ENCODE data around the gene LRTM2. TPM values are rescaled to one million over a fixed set of nuclear protein-coding genes. Genes with fewer than 3 reads are reported as not detected.

LRTM2 gene
- polyA plus RNA-seq, 1 donor (not counting 4 experiments of a cell fraction or from before 2014, with no cell fraction given) = not detected

- no peaks in the 10 kb centered on the region for H3K9me1 ChIP-seq (ENCODE audit: control insufficient read depth, extremely low read depth, insufficient read depth, low read length)
- dilution Hi-C loops (cut with MboI; ENCODE audit: extremely low pct_ligation_motif_present, low sequenced_read_pairs) = no loop called here
- no peak for DNase-seq (ENCODE audit: low read depth, low spot score)
- no peaks in the 10 kb centered on the region for H4K20me1 ChIP-seq (ENCODE audit: control insufficient read depth, extremely low read depth, insufficient read depth, low read length)
- no peak overlapping the region for H3K27ac ChIP-seq (ENCODE audit: control insufficient read depth, insufficient read depth, low read length)
- peaks cover 21% of the 10 kb centered on the region for H3K27me3 ChIP-seq (ENCODE audit: control insufficient read depth, extremely low read depth, insufficient read depth, low read length)
- H2AFZ ChIP-seq (ENCODE audit: control insufficient read depth, low read length) = no peak overlapping the region
- no peaks in the 10 kb centered on the region for H3K79me2 ChIP-seq (ENCODE audit: control insufficient read depth, insufficient read depth, low read length)
- no peaks in the 10 kb centered on the region for H3K4me1 ChIP-seq (ENCODE audit: control insufficient read depth, extremely low read depth, insufficient read depth, low read length)
- no peak overlapping the region for H3K4me2 ChIP-seq (ENCODE audit: control insufficient read depth, extremely low read depth, insufficient read depth, low read depth, low read length)
- no peak for FAIRE-seq
- no peaks in the 10 kb centered on the region for H3K9me3 ChIP-seq (ENCODE audit: control insufficient read depth, low read depth, low read length)
- no peak overlapping the region for H3K4me3 ChIP-seq (ENCODE audit: control insufficient read depth in 2 of 3, extremely low read depth in 1 of 3, insufficient read depth in 2 of 3, low read depth in 1 of 3, low read length in 3 of 3)
- H3K36me3 ChIP-seq (ENCODE audit: control insufficient read depth in 2 of 2, extremely low read depth in 1 of 2, insufficient read depth in 2 of 2, low read length in 2 of 2) = no peaks in the 10 kb centered on the region
- H3K9ac ChIP-seq (ENCODE audit: control insufficient read depth, extremely low read depth, insufficient read depth, low read length) = no peak overlapping the region
- no peak for TF ChIP-seq CTCF (optimal IDR thresholded peaks at IDR 0.05 in 1 of 3, IDR thresholded peaks at IDR 0.05 in 1 of 3, conservative IDR thresholded peaks at IDR 0.05 in 1 of 3; ENCODE audit: extremely low read depth in 1 of 3, insufficient read depth in 2 of 3, low read length in 3 of 3)
- no peak for TF ChIP-seq EZH2 (IDR thresholded peaks at IDR 0.05; ENCODE audit: low read length)
Measured at GRCh38 chr12:1835211-1836131, 15.1 kb downstream of the LRTM2 start.

DNA sequence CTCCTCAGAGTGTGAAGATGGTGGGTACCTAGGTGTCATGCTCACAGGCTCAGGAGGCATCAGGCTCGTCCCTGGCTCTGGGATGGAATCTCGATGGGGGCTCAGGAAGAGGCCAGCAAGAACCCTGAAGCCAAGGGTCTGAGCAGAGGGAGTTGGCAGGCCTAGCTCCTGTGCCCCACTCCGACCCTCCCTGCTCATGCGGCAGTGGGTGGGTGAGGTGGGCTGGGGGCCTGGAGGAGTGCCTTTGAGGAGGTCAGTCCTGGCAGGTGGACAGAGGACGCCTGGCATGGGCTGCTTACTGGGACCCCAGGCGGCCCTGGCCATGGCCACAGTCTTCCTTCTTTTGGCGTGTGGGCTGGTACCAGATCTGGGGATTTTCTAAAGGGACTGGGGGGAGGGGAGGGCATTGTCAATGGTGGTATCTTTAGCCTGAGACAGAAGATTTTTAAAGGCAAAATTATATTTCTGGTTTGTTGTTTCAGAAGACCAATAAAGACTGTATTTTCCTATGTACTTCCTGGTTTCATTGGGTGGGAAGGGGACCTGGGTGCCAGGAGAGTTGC, 16.0 kb downstream of the LRTM2 start:
- no peak overlapping the region for H3K9ac ChIP-seq (ENCODE audit: control insufficient read depth, extremely low read depth, insufficient read depth, low read length)
- no peaks in the 10 kb centered on the region for H4K20me1 ChIP-seq (ENCODE audit: control insufficient read depth, extremely low read depth, insufficient read depth, low read length)
- peaks cover 19% of the 10 kb centered on the region for H3K27me3 ChIP-seq (ENCODE audit: control insufficient read depth, extremely low read depth, insufficient read depth, low read length)
- no peaks in the 10 kb centered on the region for H3K4me1 ChIP-seq (ENCODE audit: control insufficient read depth, extremely low read depth, insufficient read depth, low read length)
- H3K4me3 ChIP-seq (ENCODE audit: control insufficient read depth in 2 of 3, extremely low read depth in 1 of 3, insufficient read depth in 2 of 3, low read depth in 1 of 3, low read length in 3 of 3) = no peak overlapping the region
- dilution Hi-C loops (cut with MboI; ENCODE audit: extremely low pct_ligation_motif_present, low sequenced_read_pairs) = no loop called here
- no peaks in the 10 kb centered on the region for H3K9me1 ChIP-seq (ENCODE audit: control insufficient read depth, extremely low read depth, insufficient read depth, low read length)
- no peak overlapping the region for H3K27ac ChIP-seq (ENCODE audit: control insufficient read depth, insufficient read depth, low read length)
- H2AFZ ChIP-seq (ENCODE audit: control insufficient read depth, low read length) = no peak overlapping the region
- TF ChIP-seq EZH2 (IDR thresholded peaks at IDR 0.05; ENCODE audit: low read length) (no peak), CTCF (optimal IDR thresholded peaks at IDR 0.05 in 1 of 3, IDR thresholded peaks at IDR 0.05 in 1 of 3, conservative IDR thresholded peaks at IDR 0.05 in 1 of 3; ENCODE audit: extremely low read depth in 1 of 3, insufficient read depth in 2 of 3, low read length in 3 of 3) (no peak)
- no peak for DNase-seq (ENCODE audit: low read depth, low spot score)
- H3K36me3 ChIP-seq (ENCODE audit: control insufficient read depth in 2 of 2, extremely low read depth in 1 of 2, insufficient read depth in 2 of 2, low read length in 2 of 2) = no peaks in the 10 kb centered on the region
- H3K9me3 ChIP-seq (ENCODE audit: control insufficient read depth, low read depth, low read length) = no peaks in the 10 kb centered on the region
- FAIRE-seq = no peak
- H3K79me2 ChIP-seq (ENCODE audit: control insufficient read depth, insufficient read depth, low read length) = no peaks in the 10 kb centered on the region
- no peak overlapping the region for H3K4me2 ChIP-seq (ENCODE audit: control insufficient read depth, extremely low read depth, insufficient read depth, low read depth, low read length)
